Activated CD4-positive, alpha-beta T cell treated with anti-CD3 and anti-CD28 coated beads, Interleukin-2, amount 50 U/mL, for 16 hours (primary cell): ENCODE results near the gene KDM4B.

ENCODE experiments used
- DNase-seq: peaks from one replicate; pipeline ENCODE4 v3.0.0-alpha.2; 2020

Gene KDM4B

DNA sequence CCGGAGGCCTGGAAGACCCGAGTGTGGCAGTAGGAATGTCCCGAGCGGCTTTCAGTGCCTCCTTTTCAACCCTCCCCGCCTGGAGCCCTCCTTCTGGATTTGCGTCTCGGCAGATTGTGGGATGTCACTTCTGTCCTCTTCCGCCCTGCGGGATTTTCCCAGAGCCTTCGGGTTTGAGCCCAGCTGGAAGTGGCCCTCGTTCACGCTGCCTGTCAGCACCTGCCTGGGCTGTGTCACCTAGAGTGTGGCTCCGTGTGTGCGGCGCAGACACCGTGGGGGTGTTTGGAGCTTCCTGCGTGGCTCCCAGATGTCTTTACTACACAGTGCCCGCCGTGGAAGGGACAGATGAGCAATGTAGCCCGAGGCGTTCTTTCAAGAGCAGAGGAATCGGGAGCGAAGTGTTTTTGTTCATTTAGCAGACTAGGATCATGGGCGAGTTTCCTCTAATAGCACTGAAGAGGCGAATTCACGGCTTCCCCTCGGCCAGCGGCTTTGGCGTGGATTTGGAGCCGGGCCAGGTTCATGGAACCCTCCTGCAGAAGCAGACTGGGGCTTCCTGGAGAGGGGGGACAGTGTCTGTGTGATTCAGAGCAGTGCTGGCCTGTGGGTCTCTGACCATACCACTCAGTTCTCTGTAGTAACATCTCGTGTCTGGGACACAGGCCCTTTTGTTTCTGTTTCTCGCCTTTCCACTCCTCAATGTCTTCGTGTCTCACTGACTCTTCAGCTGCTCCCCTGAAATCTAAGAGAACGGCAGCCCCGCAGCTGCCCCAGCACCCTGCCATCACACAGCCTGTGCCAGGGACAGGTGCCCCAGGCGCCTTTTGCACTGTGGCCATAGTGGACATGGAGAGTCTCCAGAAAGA is 68.0 kb downstream of the KDM4B start:
- no peak for DNase-seq

DNA sequence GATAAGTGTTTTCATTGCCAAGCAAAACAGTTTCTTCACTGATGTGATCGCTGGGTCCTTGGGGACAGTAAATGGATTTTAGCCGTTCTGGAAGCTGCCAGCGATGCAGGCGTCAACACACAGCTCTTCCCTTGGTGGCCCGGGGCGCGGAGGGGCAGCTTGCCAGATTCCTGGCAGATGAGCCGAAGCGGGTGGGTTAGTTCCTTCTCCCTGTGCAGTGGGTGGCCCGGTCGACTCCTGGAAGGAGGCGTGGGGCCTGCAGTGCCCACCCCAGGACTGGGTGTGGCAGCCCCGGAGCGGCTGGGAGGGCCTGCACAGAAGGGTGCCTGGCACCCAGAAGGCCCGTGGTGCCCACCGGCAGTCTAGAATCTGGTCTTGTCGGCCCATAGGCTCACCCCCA is 69.0 kb downstream of the KDM4B start:
- DNase-seq, result no peak

- DNase-seq, result peak; percentile 12
Observed at GRCh38 chr19:5038631-5039271, 69.8 kb downstream of the KDM4B start.

- DNase-seq, result no peak
Observed at GRCh38 chr19:5039642-5040543, 71.0 kb downstream of the KDM4B start.

- no peak for DNase-seq
Observed at GRCh38 chr19:5040544-5041167, 71.7 kb downstream of the KDM4B start.

DNA sequence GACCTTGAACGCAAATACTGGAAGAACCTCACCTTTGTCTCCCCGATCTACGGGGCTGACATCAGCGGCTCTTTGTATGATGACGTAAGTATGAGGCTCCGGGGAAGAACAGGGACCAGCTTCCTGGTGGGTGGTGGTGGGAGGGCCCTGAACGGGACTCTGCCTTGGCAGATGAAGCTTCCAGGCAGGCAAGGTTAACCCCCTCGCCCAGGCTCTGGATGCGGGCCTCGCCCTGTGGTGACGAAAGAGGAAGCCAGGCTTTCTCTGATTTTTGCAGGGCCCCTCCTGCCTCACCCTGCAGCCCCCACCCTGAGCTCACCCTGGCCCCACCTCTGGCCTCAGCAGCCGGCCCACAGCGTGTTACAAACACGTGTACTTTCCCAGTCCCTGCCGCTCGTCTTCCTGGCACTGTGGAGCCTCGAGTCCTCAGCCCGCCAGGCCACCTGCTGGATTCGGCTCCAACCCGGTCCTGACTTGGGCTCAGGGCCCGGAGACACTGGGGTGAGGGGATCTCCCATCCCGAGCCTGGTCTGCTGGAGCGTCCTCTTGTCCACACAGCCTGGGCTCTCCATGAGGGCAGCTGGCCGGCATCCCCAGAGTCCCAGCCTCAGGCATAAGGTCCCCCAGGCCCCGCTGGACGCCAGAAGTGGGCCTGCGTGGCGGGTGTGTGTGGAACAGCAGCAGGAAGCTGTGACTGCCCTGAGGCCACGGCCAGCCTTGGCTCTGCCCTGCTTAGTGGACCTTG is 72.4 kb downstream of the KDM4B start:
- DNase-seq, result no peak

DNA sequence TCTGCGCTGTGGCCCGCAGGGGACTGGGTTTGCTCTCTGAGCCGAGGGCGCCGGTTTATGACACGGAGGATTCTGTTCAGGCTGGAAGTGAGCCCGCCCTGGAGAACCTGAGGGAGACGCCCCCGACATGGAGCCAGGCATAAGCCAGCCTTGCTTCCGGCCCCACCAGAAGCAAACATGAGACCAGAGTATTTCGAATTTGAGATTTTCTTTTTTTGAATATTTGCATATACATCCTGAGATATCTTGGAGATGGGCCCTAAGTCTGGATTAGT is 72.9 kb downstream of the KDM4B start:
- DNase-seq, result no peak

DNA sequence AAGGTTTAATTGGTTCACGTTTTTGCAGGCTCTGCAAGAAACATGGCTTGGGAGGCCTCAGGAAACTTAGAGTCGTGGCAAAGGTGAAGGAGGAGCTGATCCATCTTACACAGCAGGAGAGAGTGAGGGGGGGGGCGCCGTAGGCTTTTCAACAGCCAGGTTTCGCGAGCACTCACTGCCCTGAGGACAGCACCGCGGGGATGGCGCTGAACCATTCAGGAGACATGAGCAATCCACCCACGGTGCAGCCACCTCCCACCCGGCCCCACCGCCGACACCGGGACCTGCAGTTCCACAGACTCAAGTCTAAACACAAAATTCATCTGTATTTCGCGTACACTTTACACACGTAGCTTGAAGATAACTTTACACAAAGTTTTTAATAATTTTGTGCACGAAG is 73.6 kb downstream of the KDM4B start:
- DNase-seq, result no peak

- no peak for DNase-seq
Observed at GRCh38 chr19:5045029-5045428, 76.1 kb downstream of the KDM4B start.

DNA sequence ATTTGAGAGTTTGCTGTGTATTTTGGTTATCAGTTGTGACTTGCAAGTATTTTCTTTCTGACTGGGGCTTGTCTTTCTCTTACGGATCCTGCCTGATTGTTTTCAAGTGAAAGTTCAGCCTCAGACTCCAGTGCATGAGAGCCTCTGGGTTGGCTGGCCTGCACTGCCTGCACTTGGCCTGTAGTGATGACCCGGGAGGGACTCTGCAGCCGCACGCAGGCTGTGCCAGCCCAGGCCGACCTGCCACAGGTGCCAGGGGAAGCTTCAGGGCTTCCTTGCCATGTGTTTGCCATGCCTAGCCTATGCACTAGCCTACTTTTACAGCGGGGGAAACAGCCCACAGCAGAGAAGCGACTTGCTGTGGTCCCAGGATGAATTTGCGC is 77.0 kb downstream of the KDM4B start:
- no peak for DNase-seq

- no peak for DNase-seq
Observed at GRCh38 chr19:5046339-5047039, 77.6 kb downstream of the KDM4B start.

GRCh38 chr19:5047251-5047935 is 78.5 kb downstream of the KDM4B start:
- no peak for DNase-seq

DNA sequence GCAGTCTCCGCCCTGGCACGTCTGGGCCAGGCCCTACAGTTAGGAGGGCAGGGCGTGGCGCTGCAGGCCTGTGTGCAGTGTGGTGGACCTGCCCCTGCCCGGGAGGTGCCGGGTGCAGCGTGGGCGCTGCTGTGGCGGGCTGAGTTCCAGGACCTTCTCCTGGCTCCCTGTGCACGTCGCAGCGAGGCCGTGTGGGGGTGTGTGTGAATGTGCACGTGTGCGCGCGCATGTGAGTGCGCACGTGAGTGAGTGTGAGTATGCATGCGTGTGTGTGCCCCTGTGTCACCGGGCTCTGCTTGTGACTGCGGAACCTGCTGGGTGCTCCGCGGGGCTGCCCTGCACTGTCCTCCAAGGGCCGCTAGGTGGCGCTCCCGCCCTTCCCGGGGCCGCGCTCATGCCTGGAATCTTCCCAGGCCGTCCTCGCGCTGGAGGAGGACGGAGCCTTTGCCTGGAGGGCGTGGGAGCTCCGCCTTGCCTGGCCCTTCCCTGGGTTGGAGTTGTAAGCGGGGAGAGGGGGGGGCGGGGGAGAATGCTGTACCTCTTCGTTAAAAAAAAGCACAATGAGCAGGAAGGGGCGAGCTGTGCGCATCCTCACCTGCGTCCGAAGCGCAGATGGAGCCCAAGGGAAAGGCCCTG is 79.3 kb downstream of the KDM4B start:
- DNase-seq, result peak; percentile 54

DNA sequence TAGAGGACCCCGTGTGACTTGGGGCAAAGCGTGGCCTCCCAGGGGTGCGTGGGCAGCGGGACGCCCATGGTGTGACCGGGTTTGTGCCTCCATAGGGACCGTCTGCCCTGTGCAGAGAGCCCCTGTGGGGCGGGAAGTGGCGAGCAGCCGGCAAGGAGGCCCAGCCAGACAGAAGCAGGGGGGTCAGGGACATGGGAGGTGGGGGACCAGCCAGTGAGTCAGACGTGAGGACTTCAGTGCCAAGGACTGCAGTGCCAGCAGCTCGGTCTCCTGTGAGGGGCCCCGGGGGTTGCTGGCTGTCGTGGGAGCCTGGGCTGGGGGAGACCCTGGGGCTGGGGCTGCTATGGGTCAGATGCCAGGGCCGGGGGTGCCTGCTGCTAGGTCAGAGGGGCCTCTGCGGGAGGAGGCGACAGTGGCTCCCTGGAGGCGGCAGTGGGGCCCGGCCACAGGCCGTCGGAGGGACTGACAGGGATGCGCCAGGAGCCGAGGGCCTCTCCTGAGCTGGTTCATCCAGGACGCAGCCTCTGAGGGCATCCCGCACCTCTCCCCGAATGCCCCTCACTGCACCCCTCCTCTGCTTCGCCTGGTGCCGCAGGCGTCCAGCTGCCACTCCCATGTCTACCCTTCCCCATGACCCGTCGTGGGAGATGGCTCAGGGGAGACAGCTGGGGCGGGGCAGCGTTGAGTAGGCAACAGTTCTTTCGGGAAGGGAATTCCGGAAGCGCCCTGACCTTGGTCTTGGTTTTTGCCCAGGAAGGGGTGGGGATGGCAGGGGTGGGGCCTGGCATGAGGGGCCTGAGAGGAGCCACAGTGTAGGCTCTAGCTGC is 80.0 kb downstream of the KDM4B start:
- DNase-seq, result no peak

DNA sequence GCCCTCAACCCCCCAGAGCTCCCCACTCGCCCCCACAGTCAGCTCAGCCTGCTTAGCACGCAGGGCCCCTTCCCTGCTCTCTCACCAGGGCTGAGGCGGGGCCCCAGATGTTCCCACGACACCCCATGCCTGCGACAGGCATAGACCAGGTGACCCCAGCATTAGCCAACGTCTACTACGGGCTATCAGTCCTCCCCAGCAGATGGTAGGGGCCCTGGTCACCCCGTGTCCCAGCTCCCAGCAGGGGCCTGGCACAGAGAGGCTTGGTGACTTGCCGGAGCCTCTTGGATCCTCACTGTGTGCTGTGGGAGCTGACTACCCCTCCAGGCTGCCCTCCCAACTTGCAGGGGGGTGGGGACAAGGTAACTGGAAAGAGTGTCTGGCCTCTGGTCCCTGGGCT is 80.6 kb downstream of the KDM4B start:
- DNase-seq, result no peak

DNA sequence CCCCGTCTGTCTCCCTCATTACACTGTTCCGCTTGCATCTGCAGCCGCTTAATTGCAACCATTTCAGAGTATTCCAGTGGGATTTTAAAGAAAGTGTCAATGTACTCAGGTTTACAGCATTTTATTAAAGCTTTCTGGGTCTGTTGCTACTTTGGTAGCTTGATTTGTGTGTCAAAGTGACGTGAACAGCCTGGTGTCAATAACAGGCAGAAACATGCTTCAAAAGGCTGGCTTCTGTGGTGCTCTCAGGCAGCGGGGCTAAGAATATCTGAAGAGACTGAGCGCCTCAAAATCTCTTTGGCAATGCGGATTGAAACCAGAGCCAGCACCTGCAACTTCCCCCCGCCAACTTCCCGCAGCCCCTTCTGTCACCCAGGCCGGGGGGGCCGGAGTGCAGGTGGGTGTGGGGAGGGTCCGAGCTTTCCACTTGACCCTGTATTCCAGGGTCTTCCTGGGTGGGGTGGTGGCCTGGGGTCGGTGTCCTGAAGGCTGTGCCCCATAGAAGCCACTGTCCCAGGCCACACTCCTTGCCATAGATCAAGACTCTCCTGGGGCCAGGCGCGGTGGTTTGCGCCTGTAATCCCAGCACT is 81.2 kb downstream of the KDM4B start:
- DNase-seq, result no peak

- DNase-seq, result no peak
Observed at GRCh38 chr19:5050905-5051304, 82.0 kb downstream of the KDM4B start.

GRCh38 chr19:5051619-5052018 is 82.7 kb downstream of the KDM4B start:
- no peak for DNase-seq

DNA sequence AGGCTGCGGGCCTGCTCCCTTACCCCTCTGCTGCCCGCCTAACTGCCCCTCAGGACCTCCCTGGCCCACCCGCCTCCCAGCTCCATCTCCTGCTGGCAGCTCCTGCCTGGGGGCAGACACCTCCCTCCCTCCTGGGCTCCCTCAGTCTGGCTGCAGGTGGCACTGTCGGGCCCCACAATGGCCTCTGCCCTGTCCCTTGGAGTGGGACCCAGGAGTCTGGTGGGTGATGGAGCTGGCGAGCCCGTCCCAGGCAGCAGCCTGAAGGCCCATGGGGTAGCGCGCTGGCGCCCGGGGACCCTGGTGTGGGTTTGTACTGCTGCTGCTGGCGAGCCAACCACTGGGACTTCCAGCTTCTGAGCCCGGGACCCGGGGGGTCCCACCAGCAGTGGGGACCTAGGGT is 83.6 kb downstream of the KDM4B start:
- no peak for DNase-seq
